HG03558 (cell line): ENCODE data around the gene OR52N2.

Experiments used
- ATAC-seq: cut with Tn5 transposase; IDR thresholded peaks from one replicate; pipeline ENCODE4 v1.9.1; 2021; ENCODE audit warnings: moderate number of reproducible peaks; ENCODE audit not compliant: unreplicated experiment; ENCODE audit errors: extremely low read depth

Gene OR52N2

DNA sequence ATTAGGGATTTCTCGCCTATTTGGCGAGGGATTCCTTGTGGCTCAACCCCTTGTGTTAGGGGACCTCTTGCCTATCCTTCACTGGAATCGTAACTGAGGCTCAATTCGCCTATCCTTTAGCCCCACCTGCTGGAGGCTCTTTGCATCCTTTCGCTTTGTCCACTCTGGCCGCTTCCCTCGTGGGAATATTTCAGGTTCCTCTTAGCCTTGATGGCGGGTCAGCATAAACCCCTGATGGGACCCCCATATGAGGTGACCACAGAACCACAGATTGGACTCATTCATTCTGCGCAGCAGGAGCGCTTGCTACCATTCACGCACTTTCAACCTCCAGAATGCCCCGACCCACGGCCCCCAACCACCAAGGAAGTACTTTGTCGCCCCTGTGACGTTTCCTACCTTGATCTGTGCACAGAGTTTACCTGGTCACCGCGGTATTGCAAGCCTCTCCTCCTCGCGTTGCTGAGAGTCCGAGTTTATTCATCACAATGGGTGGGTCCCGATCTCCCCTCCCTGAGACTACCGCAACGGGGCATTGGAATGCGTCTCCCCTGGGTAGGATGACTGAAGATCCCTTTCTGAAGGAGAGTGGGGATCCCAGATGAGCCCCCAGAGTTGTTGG is at the start of gene OR52N2:
OR52N2 (plus strand) TSS at position 425 of the 622 bp plus-strand sequence. CDS start 11,412 bp downstream, outside the sequence.
- ATAC-seq, result peak; percentile 57

DNA sequence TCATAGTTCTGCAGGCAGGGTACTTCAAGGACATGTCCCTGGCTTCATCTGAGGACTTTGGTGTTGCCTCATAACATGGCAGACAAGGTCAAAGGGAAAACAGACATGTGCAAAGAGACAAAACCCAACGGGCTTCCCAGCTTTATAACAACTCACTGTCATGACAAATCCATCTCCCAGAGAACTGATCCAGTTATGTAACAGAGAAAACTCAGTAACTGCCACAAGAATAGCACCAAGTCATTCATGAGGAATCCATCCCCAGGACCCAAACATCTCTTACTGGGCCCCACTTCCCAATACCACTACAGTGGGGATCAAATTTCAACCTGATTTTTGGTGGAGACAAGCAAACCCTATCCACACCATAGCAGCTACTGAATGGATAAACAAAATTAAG is 41.7 kb upstream of the OR52N2 start:
- no peak for ATAC-seq

DNA sequence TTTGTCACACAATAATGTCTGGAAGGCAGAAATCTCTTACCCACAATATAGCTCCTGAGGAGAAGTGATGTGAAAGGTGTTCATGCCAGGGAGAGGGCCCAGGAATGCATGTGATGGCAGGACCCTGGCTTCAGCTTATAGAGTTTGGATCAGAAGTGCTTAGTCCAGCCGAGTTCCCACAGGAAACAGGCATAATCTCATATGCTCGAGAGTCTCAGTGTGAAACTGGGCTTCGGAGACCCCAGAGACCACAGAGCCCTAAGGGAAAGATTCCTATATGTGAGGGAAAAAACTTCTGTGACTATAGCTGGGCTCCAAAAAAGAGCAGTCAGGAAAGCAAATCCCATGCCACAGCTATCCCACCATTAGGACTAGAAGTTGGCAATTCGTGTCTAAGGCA is 25.5 kb upstream of the OR52N2 start, which contains the start of gene OR52N5:
OR52N5 (minus strand) TSS at position 101 of the 400 bp plus-strand sequence. CDS start 4,721 bp downstream, outside the sequence.
- no peak for ATAC-seq

DNA sequence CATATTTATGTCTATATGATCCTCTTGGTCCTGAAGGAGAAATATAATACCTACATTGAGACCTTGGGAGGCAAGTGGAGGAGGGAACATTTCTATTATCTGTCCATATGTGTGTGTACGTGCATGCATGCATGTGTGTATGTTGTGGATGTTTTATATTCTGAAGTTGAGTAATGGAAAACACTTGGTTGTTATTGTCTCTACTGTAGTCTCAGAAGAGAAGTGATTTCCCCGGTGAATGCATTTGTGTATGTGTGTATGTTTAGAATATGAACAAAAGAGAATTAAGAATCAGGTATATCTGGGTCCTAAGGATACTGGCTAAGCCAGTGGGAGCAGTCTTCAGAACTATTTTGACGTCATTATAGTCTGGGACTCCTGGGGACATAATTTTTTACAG is 17.6 kb upstream of the OR52N2 start, which contains the start of gene OR52N1:
OR52N1 (minus strand) TSS at position 101 of the 400 bp plus-strand sequence. CDS start 2,449 bp downstream, outside the sequence.
- ATAC-seq, result no peak

DNA sequence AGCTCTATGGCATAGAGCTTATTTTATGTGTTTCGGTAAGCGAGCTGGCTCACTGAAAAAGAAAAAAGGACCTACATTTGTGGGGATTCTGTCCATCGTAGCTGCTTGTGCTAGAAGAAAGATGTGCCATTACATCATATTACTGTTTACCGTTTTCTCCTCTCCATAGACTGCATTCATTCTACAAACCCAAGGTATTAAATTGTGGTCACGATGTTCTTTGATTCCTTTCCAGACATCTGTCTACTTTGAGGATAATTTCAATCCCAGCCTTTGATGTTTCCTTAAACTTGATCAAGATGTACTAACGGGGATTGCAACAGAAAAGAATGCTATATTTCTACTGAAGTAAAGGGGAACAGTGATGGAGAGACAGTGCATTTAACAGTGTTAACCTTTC is 12.2 kb upstream of the OR52N2 start:
- no peak for ATAC-seq

DNA sequence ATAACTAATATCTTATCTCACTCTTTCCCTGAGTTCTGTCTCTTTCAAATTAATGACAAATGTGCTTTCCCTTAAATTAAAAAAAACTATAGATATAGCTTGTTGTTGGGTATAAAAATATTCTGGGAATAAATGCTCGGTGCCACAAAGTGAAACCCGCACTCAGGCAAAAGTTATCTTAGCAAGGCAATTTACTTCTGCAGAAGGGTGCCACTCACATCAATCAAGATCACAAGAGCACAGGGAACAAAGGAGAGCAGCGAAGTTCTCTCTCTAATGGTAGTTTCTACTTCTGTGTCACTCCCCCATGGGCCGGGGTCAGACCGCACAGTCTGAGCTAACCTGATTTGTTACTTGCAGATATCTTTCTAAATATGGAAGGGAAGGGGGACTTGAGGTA is 4.7 kb upstream of the OR52N2 start:
- ATAC-seq, result no peak

DNA sequence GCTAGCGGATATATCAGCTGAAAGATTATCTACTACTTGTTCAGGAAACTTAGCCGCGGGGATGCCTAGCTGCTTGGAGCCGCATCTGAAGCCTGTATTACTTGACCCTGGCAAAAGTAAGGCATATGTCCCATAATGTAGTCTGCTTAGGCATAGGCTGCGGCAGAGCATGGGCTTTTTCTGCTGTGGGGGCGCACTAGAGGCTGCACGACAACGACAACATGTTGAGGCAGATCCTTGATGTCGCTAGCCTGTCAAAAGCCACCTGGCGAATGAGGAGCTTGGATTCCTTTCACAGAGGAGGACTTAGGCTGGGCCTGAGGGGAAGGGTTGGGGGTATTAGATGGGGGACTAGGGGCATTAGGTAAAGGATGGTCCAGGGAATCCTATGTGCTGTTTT is 1.1 kb upstream of the OR52N2 start:
- ATAC-seq, result no peak

DNA sequence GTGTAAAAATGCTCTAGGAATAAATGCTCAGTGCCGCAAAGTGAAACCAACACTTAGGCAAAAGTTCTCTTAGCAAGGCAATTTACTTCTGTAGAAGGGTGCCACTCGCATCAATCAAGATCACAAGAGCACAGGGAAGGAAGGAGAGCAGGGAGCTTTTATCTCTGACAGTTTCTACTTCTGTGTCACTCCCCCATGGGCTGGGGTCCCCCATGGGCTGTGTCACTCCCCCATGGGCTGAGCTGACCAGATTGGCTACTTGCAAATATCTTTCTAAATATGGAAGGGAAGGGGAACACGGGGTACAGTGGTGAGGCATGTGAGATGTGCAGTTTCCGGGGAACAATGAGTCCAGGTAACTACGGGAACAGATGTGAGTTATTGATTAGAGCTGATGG is 397 bp downstream of the OR52N2 start:
- no peak for ATAC-seq

DNA sequence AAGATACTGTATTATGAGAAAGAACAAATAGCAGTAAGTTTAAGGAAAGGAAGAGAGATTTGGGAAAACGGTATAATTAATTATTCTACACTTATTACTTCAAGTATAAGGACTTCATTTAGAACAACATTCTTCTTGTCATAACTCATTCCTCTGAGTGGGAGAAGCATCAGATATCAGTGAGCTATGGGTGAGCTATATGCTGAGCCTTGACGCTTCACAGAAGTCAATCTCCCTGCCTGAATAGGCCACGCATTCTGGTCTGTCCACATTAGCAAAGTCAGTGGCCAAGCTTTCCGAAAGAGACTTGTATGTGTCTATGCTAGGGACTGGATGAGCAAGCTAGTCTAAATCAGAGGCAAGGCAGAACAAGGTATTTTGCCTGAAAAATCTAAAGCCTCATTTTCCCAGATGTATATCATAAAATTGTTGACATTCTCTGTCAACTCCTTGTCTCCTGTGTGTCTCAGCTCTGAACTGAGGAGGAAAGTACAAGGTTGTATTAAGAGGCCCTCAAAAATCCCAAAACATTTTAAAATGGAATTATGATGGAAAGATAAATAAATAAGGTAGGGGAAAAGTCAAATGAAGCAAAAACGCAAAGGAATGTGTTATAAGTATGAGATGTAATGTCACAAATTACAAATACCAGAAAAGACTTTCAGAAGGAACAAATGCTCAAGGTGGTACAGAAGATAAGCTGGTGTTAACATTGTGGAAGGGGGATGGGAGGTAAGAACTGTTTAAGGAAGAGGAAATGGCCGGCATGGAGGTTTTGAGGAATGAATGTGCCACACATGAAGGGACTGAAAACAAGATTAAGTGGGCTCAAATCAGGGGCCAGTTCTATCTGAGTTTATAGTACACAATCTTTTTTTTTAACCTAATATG is 1.4 kb downstream of the OR52N2 start:
- ATAC-seq, result no peak

DNA sequence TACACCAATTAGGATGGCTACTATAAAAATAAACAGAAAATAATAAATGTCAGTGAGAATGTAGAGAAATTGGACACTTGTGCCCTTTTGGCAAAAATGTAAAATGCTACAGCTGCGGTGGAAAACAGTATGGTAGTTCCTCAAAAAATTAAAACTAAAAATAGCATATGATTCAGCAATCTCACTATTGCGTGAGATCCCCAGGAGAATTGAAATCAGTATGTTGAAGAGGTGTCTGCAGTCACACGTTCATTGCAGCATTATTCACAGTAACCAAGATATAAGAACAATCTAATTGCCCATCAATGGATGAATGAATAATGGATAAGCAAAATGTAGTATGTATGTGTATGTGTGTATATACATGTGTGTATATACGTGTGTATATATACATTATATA is 6.8 kb downstream of the OR52N2 start:
- ATAC-seq, result no peak

DNA sequence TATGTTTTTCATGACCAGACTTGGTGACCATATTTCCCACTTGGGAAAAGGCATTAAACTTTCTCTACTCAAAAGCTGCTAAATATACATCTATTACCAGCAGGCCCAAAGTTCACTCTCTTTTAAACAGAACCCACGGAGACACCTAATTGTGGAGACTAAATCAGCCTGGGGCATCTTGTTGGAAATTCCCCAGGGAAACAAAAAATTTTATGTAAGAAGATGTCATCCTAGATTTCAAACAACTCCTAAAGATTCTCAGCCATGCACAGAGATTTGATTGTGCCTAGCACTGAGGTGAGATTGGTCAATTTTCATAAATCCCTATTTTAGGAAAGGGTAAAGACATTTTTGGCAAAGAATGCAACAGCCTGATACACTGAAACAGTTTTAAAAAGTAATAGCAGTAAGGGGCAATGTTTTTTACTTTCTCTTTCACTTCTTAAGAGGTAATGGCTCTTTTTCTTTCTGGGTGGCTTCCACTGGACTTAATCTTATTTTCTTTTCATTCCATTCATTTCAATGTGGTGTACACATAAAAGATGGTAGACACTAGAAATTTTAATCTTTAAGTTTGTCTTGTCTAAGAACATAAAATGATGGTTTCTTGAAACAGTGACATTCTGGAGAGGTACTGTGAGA is 9.6 kb downstream of the OR52N2 start:
- no peak for ATAC-seq

DNA sequence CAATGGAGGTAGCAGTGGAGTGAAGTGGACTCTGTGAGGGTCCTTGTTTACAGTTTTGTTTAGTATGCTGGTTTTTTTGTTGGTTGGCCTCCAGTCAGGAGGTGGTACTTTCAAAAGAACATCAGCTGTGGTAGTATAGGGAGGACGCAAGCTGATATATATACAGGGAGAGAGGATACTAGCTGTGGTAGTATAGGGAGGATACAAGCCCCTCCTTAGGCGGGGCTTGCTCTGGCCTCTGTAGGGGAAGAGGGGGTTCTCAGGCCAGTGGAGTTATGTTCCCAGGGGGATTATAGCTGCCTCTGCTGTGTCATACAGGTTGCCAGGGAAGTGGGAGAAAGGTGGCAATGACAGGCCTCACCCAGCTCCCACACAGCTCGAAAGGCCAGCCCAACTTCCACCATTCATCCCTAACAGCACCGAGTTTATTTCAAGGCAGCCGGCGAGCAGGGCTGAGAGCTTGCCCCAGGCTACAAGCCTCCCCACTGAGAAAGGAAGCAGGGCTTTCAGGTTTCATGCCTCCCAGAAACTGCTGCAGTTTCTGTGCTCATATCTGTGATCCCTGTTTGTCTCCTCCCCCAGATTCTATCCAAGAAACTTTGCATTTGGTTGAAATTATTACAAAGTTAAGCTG is 22.6 kb downstream of the OR52N2 start:
- no peak for ATAC-seq

DNA sequence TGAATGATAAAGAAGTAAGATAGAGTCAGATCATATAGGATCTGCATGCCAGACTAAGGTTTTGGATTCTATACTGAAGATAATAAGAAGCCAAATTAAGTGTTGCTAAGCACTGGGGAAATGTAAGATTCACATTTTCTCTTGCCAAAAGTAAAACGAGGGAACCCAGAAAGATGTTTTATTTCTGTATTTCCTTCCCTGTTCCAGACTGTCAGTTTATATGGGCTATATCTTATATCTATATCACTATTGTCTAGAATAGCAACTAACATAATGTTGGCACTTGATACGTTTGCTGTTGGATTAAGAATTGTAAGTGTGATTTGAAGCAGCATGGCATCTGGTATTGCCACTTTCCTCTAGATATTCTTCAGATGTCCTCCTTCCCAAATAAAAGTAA is 24.7 kb downstream of the OR52N2 start:
- no peak for ATAC-seq

DNA sequence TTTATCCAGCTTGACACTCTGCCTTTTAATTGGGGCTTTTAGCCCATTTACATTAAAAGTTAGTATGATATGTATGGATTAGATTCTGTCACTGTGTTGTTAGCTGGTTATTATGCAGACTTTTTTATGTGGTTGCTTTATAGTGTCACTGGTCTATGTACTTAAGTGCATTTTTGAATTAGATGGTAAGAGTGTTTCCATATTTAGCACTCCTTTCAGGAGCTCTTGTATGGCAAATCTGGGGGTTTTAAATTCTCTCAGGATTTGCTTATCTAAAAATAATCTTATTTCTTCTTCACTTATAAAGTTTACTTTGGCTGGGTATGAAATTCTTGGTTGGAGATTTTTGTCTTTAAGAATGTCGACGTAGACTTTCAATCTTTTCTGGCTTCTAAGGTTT is 29.0 kb downstream of the OR52N2 start:
- ATAC-seq, result no peak

DNA sequence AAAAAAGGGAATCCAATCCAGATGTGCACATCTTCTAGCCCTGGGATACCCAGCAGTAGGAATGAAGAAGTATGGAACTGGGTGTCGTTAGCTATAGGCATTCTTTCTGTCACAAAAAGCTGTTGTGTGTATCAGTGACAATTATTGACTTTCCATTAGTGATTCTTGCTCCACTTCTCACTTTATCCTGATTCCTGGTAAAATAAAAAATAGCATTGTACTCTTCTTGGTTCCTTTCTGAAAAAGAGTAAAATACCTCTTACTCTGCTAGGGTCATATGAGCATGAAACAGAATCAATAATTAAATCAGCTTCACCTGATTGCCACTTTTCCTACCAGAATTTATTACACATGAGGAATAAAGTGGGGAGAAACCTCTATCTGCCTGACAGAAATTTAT is 33.1 kb downstream of the OR52N2 start, which contains the start of gene OR52E6:
OR52E6 (minus strand) TSS at position 101 of the 400 bp plus-strand sequence; CDS start at position 101, 0 bp downstream.
- ATAC-seq, result no peak

DNA sequence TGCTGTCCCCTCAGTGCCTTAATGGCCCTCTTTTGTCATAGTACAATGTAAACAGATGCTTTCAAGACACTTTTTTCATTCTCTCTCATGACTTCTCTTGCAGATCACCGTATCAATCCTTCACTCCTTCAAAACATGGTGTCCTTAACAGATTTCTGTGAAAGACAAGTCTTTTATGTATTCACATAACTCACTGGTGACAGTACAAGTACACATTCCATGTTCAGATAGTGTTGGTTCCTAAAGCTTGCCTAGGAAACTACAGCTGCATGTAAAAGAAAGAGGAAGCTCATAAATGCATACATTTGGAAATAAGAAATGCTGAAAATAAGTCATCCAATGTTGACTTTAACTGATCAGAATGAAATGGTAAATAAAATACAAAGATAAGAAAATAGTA is 38.0 kb downstream of the OR52N2 start:
- ATAC-seq, result no peak

DNA sequence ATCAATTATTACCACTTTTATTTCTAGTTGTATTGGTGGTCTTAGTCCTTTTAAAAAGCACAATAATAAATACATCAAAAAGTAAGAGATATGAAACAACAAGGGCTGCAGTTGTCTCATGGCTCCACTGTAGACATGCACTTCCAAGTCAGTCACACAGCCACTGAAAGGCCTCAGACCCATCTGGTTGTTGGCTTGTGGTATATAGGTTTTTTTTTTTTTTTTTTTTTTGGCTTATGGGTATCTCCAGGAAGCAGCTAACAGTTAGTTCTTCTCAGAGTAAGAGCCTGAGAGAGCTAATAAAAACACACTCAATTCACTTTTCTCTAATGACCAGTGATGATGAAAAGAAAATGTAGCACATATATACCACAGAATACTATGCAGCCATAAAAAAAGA is 39.0 kb downstream of the OR52N2 start:
- ATAC-seq, result no peak

DNA sequence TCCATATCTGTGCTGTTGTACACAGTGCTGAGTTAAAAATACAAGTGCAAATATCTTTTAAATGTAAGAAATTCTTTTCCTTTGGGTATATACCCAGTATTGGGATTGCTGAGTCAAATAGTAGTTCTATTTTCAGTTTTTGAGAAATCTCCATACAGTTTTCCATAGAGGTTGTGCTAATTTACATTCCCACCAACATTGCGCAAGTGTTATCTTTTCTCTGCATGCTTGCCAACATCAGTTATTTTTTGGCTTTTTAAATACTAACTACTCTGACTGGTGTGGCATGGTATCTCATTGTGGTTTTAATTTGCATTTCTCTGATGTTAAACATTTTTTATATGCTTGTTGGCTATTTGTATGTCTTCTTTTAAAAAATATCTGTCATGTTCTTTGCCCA is 42.3 kb downstream of the OR52N2 start:
- ATAC-seq, result no peak

DNA sequence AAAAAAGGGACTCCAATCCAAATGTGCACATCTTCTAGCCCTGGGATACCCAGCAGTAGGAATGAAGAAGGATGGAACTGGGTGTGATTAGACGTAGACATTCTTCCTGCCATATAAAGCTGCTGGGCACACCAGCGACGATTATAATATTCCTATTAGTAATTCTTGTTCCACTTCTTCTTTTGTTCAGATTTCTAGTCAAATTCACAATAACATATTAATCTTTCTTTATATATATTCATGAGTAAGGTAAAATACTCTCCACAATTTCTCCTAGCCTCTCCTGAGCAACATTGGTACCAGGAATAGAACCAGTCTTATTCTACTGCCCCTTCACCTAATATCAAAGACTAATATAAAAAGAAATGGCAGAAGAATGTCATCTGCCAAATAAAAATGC is 48.9 kb downstream of the OR52N2 start, which contains the start of gene OR52E8:
OR52E8 (minus strand) TSS at position 101 of the 400 bp plus-strand sequence; CDS start at position 101, 0 bp downstream.
- no peak for ATAC-seq

DNA sequence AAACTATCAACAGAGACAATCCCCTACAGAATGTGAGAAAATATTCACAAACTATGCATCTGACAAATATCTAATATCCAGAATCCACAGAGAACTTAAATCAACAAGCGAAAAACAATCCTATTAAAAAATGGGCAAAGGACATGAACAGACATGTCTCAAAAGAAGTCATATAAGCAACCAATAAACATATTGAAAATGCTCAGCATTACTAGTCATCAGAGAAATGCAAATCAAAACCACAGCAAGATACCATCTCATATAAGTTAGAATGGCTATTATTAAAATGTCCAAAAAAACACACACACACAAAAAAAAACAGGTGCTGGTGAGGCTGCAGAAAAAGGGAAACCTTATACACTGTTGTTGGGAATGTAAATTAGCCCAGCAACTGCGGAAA is 57.1 kb downstream of the OR52N2 start:
- ATAC-seq, result no peak
